Measurements from ENCODE around the gene GRIA4.
"Not testable (repeated sequence)": the region's sequence is repeated elsewhere in the genome, so short reads cannot be mapped to it uniquely, and the experiment has no call there.

The GRIA4 gene

DNA sequence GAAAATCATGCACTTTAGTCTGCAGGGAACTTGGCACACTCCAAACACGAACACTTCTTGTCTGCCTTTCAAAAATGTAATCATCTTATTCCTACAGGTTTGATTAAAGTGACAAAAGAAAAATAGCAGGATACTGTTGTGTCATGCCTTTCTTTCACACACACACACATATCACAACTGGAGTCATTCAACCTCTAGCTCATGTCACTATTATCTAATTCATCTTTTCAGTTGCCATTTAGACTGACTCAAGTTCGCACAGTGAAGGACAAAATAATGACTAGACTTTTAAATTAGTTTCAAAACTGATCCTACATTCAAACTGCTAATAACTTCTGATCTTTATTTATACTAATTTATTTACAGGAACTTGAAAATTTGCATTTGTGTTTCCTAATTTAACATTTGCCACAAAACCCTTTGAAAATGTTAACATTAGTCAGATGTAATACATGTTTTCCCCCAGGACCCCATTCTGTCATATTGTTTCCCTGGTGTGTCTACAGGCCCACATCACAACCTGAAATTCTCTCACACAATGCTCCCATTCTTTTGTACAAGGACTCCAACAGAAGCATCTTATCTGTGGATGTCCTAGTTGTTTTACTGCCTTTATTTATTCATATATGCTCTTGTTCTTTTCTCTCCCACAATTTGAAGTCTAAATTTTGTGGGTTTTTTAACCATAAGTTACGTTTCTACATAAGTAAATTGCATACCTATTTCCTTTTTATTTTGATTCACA lies 171.1 kb downstream of the GRIA4 start:
- H3K27me3 ChIP-seq (ENCODE audit: control insufficient read depth, low read length): no peaks in the 10 kb centered on the region
- H3K79me2 ChIP-seq (ENCODE audit: control insufficient read depth, low read length): no peaks in the 10 kb centered on the region
- H3F3A ChIP-seq (ENCODE audit: control insufficient read depth, insufficient read depth): no peaks in the 10 kb centered on the region
- no peak overlapping the region for H3K27ac ChIP-seq (ENCODE audit: low read depth, low read length)
- no peaks in the 10 kb centered on the region for H4K20me1 ChIP-seq (ENCODE audit: control insufficient read depth, insufficient read depth, low read depth, low read length)
- H3K4me3 ChIP-seq (ENCODE audit: low read length): no peak overlapping the region
- H3K36me3 ChIP-seq (ENCODE audit: control insufficient read depth, low read length): no peaks in the 10 kb centered on the region
- no peaks in the 10 kb centered on the region for H3K4me1 ChIP-seq (ENCODE audit: control insufficient read depth, low read length)
- H3K9me3 ChIP-seq (ENCODE audit: control insufficient read depth, insufficient read depth, low read length): no peaks in the 10 kb centered on the region
- no peak for TF ChIP-seq EZH2phosphoT487 (IDR thresholded peaks at IDR 0.05; ENCODE audit: borderline replicate concordance, low read length)
- TF ChIP-seq, protein P1, sequence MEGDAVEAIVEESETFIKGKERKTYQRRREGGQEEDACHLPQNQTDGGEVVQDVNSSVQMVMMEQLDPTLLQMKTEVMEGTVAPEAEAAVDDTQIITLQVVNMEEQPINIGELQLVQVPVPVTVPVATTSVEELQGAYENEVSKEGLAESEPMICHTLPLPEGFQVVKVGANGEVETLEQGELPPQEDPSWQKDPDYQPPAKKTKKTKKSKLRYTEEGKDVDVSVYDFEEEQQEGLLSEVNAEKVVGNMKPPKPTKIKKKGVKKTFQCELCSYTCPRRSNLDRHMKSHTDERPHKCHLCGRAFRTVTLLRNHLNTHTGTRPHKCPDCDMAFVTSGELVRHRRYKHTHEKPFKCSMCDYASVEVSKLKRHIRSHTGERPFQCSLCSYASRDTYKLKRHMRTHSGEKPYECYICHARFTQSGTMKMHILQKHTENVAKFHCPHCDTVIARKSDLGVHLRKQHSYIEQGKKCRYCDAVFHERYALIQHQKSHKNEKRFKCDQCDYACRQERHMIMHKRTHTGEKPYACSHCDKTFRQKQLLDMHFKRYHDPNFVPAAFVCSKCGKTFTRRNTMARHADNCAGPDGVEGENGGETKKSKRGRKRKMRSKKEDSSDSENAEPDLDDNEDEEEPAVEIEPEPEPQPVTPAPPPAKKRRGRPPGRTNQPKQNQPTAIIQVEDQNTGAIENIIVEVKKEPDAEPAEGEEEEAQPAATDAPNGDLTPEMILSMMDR (IDR thresholded peaks at IDR 0.05; ENCODE audit: low read depth, low read length, poor library complexity, severe bottlenecking): no peak
- H3K4me2 ChIP-seq (ENCODE audit: low read length): no peak overlapping the region
- no peaks in the 10 kb centered on the region for H3K9me2 ChIP-seq (replicated peaks; ENCODE audit: control insufficient read depth, low read length)

DNA sequence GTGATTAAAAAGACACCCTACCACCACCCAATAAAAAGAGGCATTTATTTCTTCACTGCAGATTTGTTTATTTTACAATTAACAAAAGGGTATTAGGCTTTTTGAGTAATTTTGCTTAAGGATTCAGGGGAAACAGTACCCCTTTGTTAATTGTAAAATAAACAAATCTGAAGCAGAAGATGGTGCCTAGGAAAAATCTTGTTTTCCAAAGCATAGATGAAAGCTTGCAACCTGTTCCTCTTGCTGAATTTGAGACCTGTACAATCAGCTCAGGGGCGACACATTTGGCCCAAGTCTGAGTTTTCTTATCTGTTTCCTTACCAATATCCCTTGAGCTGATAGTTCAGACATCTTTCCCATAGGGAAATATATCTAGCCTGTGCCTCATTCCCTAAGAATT lies 171.9 kb downstream of the GRIA4 start:
- no peaks in the 10 kb centered on the region for H3F3A ChIP-seq (ENCODE audit: control insufficient read depth, insufficient read depth)
- H3K4me3 ChIP-seq (ENCODE audit: low read length): no peak overlapping the region
- H3K4me2 ChIP-seq (ENCODE audit: low read length): no peak overlapping the region
- no peaks in the 10 kb centered on the region for H3K9me3 ChIP-seq (ENCODE audit: control insufficient read depth, insufficient read depth, low read length)
- H3K79me2 ChIP-seq (ENCODE audit: control insufficient read depth, low read length): no peaks in the 10 kb centered on the region
- no peak overlapping the region for H3K27ac ChIP-seq (ENCODE audit: low read depth, low read length)
- no peaks in the 10 kb centered on the region for H3K4me1 ChIP-seq (ENCODE audit: control insufficient read depth, low read length)
- no peaks in the 10 kb centered on the region for H3K36me3 ChIP-seq (ENCODE audit: control insufficient read depth, low read length)
- no peaks in the 10 kb centered on the region for H4K20me1 ChIP-seq (ENCODE audit: control insufficient read depth, insufficient read depth, low read depth, low read length)
- H3K9me2 ChIP-seq (replicated peaks; ENCODE audit: control insufficient read depth, low read length): no peaks in the 10 kb centered on the region
- no peaks in the 10 kb centered on the region for H3K27me3 ChIP-seq (ENCODE audit: control insufficient read depth, low read length)
- no peak for TF ChIP-seq EZH2phosphoT487 (IDR thresholded peaks at IDR 0.05; ENCODE audit: borderline replicate concordance, low read length)
- TF ChIP-seq, protein P1 (IDR thresholded peaks at IDR 0.05; ENCODE audit: low read depth, low read length, poor library complexity, severe bottlenecking): no peak

DNA sequence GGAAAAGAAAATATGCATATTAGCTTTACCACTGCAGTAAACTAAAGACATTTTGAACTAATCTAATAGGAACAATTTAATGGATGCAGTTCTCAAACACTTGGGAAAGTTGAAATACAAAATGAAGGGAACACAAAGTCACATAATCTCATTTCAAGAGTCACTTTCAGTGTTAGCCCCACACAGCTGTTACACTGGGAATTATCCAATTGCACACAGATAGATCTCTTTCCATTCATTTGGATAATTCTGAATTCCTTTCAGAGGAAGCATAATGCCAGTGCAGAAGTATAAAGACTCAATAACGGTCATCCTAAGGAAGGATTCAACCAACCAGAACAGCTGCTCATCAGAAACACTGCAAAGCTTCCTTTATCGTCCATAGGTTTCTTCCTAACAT lies 173.3 kb downstream of the GRIA4 start:
- Histone ChIP-seq H3K27me3 (ENCODE audit: control insufficient read depth, low read length) (no peaks in the 10 kb centered on the region), H4K20me1 (ENCODE audit: control insufficient read depth, insufficient read depth, low read depth, low read length) (no peaks in the 10 kb centered on the region), H3K36me3 (ENCODE audit: control insufficient read depth, low read length) (no peaks in the 10 kb centered on the region), H3K79me2 (ENCODE audit: control insufficient read depth, low read length) (no peaks in the 10 kb centered on the region), H3K4me3 (ENCODE audit: low read length) (no peak overlapping the region), H3K9me2 (replicated peaks; ENCODE audit: control insufficient read depth, low read length) (no peaks in the 10 kb centered on the region), H3F3A (ENCODE audit: control insufficient read depth, insufficient read depth) (no peaks in the 10 kb centered on the region), H3K4me2 (ENCODE audit: low read length) (no peak overlapping the region), H3K9me3 (ENCODE audit: control insufficient read depth, insufficient read depth, low read length) (no peaks in the 10 kb centered on the region), H3K4me1 (ENCODE audit: control insufficient read depth, low read length) (no peaks in the 10 kb centered on the region), H3K27ac (ENCODE audit: low read depth, low read length) (no peak overlapping the region)
- TF ChIP-seq, protein P1 (IDR thresholded peaks at IDR 0.05; ENCODE audit: low read depth, low read length, poor library complexity, severe bottlenecking): no peak
- no peak for TF ChIP-seq EZH2phosphoT487 (IDR thresholded peaks at IDR 0.05; ENCODE audit: borderline replicate concordance, low read length)

DNA sequence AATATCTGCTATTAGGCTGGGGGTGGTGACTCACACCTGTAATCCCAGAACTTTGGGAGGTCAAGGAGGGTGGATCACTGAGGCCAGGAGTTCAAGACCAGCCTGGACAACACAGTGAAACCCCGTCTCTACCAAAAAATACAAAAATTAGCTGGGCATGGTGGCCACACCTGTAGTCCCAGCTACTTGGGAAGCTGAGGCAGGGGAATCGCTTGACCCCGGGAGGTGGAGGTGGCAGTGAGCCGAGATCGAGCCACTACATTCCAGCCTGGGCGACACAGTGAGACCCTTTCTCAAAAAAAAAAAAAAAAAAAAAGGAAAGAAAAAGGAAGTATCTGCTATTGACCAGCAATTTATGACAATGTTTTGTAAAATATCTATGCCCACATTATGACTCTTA lies 176.0 kb downstream of the GRIA4 start:
- not testable (repeated sequence) for H3K4me2 ChIP-seq (ENCODE audit: low read length); H3K27ac ChIP-seq (ENCODE audit: low read depth, low read length); H3K9me3 ChIP-seq (ENCODE audit: control insufficient read depth, insufficient read depth, low read length); H3F3A ChIP-seq (ENCODE audit: control insufficient read depth, insufficient read depth); H3K9me2 ChIP-seq (replicated peaks; ENCODE audit: control insufficient read depth, low read length); H4K20me1 ChIP-seq (ENCODE audit: control insufficient read depth, insufficient read depth, low read depth, low read length); H3K36me3 ChIP-seq (ENCODE audit: control insufficient read depth, low read length); H3K4me3 ChIP-seq (ENCODE audit: low read length); H3K27me3 ChIP-seq (ENCODE audit: control insufficient read depth, low read length); H3K4me1 ChIP-seq (ENCODE audit: control insufficient read depth, low read length); H3K79me2 ChIP-seq (ENCODE audit: control insufficient read depth, low read length)
